BE2C (cell line): ENCODE data around the gene UBE2V1.

Experiments used
- DNase-seq: peaks from one replicate; pipeline ENCODE4 v3.0.0-alpha.2; 2020
- H3K27me3 ChIP-seq: fragments of 250-450 bp; sonication (Bioruptor Pico); 2 replicates; pipeline ENCODE4 v1.5.1; 2020; ENCODE audit warnings: mild to moderate bottlenecking
- H3K36me3 ChIP-seq: fragments of 250-450 bp; sonication (Bioruptor Pico); 2 replicates; pipeline ENCODE4 v1.5.1; 2020; ENCODE audit warnings: mild to moderate bottlenecking
- H3K4me1 ChIP-seq: fragments of 250-450 bp; sonication (Bioruptor Pico); 2 replicates; pipeline ENCODE4 v1.5.1; 2020
- H3K4me3 ChIP-seq: 2 replicates; pipeline ENCODE4 v1.5.1; 2011; ENCODE audit warnings: low read depth, low read length
- H3K9me3 ChIP-seq: fragments of 250-450 bp; sonication (Bioruptor Pico); 2 replicates; pipeline ENCODE4 v1.5.1; 2020
- CTCF ChIP-seq: IDR thresholded peaks from 2 replicates; pipeline ENCODE4 v1.5.1; 2012; ENCODE audit warnings: mild to moderate bottlenecking, low read depth, low read length

Gene UBE2V1

GRCh38 chr20:50101281-50101680, 11.7 kb downstream of the UBE2V1 start:
- Histone ChIP-seq H3K9me3 (no peaks in the 10 kb centered on the region), H3K27me3 (no peaks in the 10 kb centered on the region), H3K36me3 (peaks cover 17% of the 10 kb centered on the region), H3K4me3 (no peak overlapping the region), H3K4me1 (no peaks in the 10 kb centered on the region)
- no peak for TF ChIP-seq CTCF
- DNase-seq, result no peak

GRCh38 chr20:50100552-50100951, 12.4 kb downstream of the UBE2V1 start:
- no peak for TF ChIP-seq CTCF
- Histone ChIP-seq H3K36me3 (peaks cover 24% of the 10 kb centered on the region), H3K4me1 (no peaks in the 10 kb centered on the region), H3K27me3 (no peaks in the 10 kb centered on the region), H3K9me3 (no peaks in the 10 kb centered on the region), H3K4me3 (no peak overlapping the region)
- no peak for DNase-seq

- Histone ChIP-seq H3K27me3 (no peaks in the 10 kb centered on the region), H3K36me3 (peaks cover 34% of the 10 kb centered on the region), H3K9me3 (no peaks in the 10 kb centered on the region), H3K4me3 (no peak overlapping the region), H3K4me1 (no peaks in the 10 kb centered on the region)
- no peak for DNase-seq
- no peak for TF ChIP-seq CTCF
These were observed 13.4 kb downstream of the UBE2V1 start for GRCh38 chr20:50099565-50099991.

- no peaks in the 10 kb centered on the region for H3K9me3 ChIP-seq
- no peak for DNase-seq
- peaks cover 37% of the 10 kb centered on the region for H3K36me3 ChIP-seq
- TF ChIP-seq CTCF, result no peak
- no peak overlapping the region for H3K4me3 ChIP-seq
- no peaks in the 10 kb centered on the region for H3K4me1 ChIP-seq
- no peaks in the 10 kb centered on the region for H3K27me3 ChIP-seq
These were observed 13.8 kb downstream of the UBE2V1 start for GRCh38 chr20:50099113-50099512.

- H3K4me1 ChIP-seq, result no peaks in the 10 kb centered on the region
- no peak for TF ChIP-seq CTCF
- H3K36me3 ChIP-seq, result peaks cover 41% of the 10 kb centered on the region
- no peaks in the 10 kb centered on the region for H3K27me3 ChIP-seq
- H3K9me3 ChIP-seq, result no peaks in the 10 kb centered on the region
- H3K4me3 ChIP-seq, result no peak overlapping the region
- DNase-seq, result no peak
These were observed 14.7 kb downstream of the UBE2V1 start for GRCh38 chr20:50098259-50098658.

GRCh38 chr20:50097843-50098242, 15.1 kb downstream of the UBE2V1 start:
- no peaks in the 10 kb centered on the region for H3K27me3 ChIP-seq
- no peak for DNase-seq
- no peak for TF ChIP-seq CTCF
- no peaks in the 10 kb centered on the region for H3K4me1 ChIP-seq
- peaks cover 46% of the 10 kb centered on the region for H3K36me3 ChIP-seq
- no peaks in the 10 kb centered on the region for H3K9me3 ChIP-seq
- no peak overlapping the region for H3K4me3 ChIP-seq
